Measurements from ENCODE around the gene TMEM94.

Gene TMEM94

GRCh38 chr17:75498726-75499213, 42.3 kb downstream of the TMEM94 start:
- no peak for DNase-seq

DNA sequence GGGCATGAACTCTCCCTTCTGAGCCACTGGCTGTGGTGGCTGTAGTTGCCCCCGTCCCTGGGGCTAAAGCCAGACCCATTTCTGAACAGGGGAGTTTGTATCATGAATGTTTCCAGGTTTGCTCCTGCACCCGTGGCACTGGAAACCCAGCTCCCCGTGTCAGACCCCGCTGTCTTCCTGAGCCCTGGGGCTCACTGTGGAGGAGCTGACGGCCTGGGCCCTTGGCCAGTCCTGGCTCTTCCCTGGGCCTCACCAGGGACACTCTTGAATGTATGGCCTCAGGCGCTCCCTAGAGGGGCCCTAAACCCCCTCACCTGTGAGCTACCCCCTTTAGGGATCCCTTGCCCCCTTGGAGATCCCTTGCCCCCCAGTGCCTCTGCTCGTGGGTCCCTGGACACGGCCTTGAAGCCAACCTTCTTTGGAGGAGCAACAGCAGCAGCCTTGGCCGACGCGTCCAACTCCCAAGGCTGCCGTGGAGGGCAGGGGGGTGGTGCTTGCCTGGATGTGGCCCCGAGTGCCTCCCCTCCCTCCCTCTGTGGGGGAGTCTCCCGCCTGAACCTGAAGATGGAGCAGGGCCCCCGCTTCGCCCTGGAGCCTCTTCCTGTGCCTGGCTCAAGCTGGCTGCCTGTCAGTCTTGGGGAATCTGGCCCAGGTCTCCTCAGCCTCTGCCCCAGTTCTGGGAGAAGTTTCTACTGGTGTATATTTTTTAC, 43.0 kb downstream of the TMEM94 start:
- no peak for DNase-seq

GRCh38 chr17:75500419-75501216, 44.2 kb downstream of the TMEM94 start:
- DNase-seq, result no peak

DNA sequence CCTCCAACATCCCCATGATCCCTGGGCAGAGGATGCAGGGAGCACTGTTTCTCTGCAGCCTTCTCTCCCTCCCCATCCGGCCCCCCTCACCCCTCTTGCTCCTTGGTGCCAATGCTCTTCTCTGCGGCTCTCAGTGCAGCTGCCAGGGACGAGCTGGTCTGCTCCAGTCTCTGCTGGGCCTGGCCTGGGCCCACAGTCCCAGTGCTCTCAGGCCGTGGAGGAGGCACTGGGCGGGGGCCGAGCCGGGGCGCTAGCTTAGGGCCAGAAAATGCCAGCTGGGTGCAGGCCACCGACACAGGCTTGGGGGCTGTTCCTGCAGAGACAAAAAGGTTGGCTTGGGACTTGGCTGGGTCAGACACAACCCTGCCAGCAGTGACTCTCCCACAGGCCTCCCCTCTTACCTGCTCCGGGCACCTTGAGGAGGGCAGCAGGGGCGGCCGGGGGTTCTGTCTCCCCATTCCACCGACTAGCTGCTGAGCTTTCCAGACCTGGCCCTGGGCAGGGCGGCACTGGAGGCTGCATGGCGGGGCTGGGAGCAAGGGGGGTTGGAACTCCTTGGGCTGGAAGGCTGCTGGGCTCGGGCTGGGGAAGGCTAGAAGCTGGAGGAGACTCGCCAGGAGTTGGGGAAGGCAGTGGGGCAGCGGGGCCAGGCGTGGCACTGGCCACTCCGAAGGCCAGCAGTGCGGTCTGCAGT, 45.1 kb downstream of the TMEM94 start:
- no peak for DNase-seq

DNA sequence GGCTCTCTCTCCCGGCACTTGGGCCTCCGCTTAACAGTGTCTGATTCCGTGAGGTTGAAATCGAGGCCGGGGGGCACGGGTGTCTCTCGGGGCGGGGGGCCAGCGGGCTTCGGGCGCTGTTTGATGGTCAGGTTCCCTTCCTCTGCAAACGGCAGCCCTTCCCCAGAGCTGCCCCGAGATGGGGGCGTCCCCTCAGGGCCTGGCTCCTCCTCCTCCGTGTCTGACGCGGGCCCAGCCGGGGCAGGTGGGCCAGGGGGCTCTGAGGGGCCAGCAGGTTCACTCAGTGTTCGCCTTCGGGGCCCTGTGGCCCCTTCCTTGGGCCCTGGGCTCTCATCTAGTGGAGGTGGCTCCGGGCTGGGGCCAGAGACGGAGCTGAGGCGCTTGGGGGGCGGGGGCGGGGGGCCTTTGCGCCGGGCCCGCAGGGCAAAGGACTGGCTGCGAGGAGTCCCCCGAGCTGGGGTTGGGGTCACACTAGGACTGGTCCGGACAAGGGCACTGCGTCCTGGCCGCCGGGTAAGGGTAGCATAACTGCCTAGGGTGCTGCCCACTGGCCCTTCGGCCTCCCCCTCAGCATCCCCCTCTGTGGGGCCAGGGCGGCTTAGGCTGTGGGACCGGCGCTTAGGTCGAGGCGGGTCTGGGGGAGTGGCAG, 45.8 kb downstream of the TMEM94 start:
- no peak for DNase-seq

GRCh38 chr17:75502721-75503329, 46.4 kb downstream of the TMEM94 start:
- no peak for DNase-seq

DNA sequence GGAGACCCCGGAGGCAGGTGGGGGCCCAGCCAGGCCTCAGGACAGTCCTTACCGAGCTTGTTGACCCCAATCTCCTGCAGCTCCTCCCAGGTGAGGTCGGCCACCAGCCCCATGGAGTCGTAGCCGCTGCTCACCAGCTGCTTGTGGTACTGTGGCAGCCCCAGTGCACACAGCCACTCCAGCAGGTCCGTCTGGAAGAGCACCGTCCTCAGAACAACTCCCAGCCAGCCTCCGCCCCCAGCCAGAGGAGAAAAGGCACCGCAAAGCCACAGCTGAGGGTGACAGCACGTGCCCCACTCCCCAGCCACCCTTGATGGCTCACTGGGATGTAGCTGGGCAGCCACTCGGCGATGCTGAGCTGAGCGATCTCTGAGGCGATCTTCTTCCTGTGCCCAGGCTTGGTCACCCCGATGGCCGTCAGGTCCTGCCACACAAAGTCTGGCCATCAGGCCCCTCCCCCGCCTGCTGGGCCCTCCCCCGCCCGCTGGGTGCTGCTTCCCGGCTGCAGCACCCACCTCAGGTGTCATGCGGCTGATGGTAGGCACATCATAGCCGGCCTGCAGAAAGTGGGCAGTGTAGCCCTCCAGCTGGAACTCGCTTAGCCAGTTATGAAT, 47.0 kb downstream of the TMEM94 start:
- no peak for DNase-seq

- no peak for DNase-seq
Observed at GRCh38 chr17:75503976-75504346, 47.5 kb downstream of the TMEM94 start.

- DNase-seq, result peak; percentile 18
Observed at GRCh38 chr17:75504347-75505151, 48.1 kb downstream of the TMEM94 start.

GRCh38 chr17:75505152-75505409, 48.6 kb downstream of the TMEM94 start:
- no peak for DNase-seq

DNA sequence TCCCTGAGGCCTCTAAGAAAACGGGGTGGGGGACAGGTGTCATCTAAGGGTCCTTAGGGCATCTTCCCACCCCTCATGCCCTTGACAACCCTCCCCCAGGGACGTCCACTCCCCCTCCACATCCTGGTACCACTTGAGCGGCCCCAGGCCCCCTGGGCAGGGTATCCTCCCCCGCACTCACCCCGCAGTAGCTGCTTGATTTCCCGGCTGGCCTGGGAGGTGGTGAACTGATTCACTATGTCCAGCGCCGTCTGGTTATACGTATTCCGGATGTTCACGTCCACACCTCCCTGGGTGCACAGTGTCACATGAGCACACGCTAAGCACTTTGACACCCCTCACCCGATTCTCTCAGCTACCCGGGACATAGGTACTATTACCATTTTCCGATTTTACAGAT, 49.2 kb downstream of the TMEM94 start:
- DNase-seq, result no peak

- no peak for DNase-seq
Observed at GRCh38 chr17:75506134-75506533, 49.7 kb downstream of the TMEM94 start.

GRCh38 chr17:75506888-75507287, 50.5 kb downstream of the TMEM94 start:
- DNase-seq, result no peak

GRCh38 chr17:75507733-75508719, 51.6 kb downstream of the TMEM94 start:
- DNase-seq, result no peak

DNA sequence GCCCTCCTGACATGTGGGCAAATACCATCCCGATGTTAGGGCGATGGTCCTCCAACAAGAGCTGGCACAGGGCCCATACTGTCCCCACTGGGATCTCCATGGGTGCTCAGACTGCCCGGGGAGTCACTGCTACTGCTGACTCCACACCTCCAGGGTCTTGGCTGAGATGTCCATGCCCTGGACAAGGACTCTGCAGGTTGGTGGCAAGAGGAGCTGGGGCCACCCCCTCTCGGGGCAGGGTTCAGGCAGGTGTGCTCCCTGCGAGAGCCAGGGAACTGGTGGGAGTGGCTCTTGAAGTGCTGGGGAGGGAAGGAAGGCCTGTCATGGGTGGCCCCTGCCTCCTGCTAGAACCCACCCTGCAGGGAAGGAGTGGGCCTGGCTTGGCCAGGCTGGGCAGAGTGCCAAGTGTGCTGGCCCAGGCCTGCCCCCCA, 52.5 kb downstream of the TMEM94 start:
- DNase-seq, result no peak

GRCh38 chr17:75509528-75510258, 53.3 kb downstream of the TMEM94 start:
- no peak for DNase-seq

- DNase-seq, result no peak
Observed at GRCh38 chr17:75511270-75511609, 54.8 kb downstream of the TMEM94 start.

DNA sequence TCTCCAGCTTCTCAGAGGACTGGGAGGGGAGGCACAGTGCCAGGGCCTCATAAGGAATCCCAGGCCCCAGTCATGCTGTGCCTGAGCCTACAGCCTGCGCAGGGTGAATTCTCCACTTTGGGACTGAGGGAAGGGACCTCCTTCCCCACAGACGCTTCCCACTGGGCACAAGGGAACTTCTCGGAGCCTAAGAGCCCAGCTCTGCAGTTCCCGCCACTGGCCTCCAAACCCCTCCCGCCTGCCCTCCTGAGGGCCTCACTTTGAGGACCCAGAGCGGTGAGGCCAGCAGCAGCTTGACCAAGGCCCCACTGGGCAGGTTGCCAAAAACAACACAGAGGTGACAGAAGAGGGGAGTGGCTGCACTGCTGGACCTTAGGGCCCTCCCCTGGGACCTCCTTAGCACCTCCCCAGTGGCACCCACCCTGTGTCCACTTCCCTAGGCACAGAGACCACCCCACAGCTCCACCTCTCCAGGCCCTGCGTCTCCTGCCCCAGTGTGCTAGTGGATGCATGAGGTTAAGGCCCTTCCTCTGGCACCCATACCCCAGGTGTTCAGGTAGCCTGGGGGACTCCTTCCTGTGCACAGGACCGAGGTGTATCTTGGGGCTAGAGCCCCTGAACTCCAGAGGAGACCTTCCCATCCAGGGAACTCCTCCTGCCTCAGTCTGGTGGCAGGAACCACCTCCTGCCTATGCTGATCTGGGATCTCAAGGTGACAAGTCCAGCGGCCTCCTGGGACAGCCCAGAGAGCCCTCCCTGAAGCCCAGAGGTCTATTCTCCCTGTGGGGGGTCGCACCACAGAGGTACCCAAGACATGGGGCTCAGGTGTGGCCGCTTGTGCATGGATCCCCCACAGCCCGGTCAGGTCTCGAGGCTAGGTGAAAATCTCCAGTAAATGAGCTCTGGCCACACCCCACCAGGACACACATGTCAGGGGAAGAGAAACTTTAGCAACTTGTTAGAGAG, 55.5 kb downstream of the TMEM94 start:
- DNase-seq, result no peak
